ENCODE data around the gene PBXIP1. TPM values are rescaled to one million over a fixed set of nuclear protein-coding genes. Genes with fewer than 3 reads are reported as not detected.

The PBXIP1 gene
- total RNA-seq, 1 donor: 125 TPM

- H3K9me3 ChIP-seq (ENCODE audit: low read depth, low read length): no peaks in the 10 kb centered on the region
- no peak within 1 kb of the TSS for H3K4me3 ChIP-seq (ENCODE audit: low read length)
- no peaks in the 10 kb centered on the region for H3K27me3 ChIP-seq (ENCODE audit: insufficient read depth, low read length)
- H3K4me1 ChIP-seq (ENCODE audit: insufficient read depth, low read length): peaks cover 41% of the 10 kb centered on the region
Observed at GRCh38 chr1:154970631-154971340, 14.9 kb upstream of the PBXIP1 start, which contains the start of gene SHC1. Gene SHC1, minus strand, starts transcription at chr1:154970747. Its CDS starts 221 bp downstream, at chr1:154970526.

GRCh38 chr1:154969860-154970452 is 14.1 kb upstream of the PBXIP1 start:
- Histone ChIP-seq H3K9me3 (ENCODE audit: low read depth, low read length) (no peaks in the 10 kb centered on the region), H3K4me3 (ENCODE audit: low read length) (no peak overlapping the region), H3K4me1 (ENCODE audit: insufficient read depth, low read length) (peaks cover 39% of the 10 kb centered on the region), H3K27me3 (ENCODE audit: insufficient read depth, low read length) (no peaks in the 10 kb centered on the region)

GRCh38 chr1:154969246-154969645 is 13.3 kb upstream of the PBXIP1 start:
- Histone ChIP-seq H3K4me3 (ENCODE audit: low read length) (no peak overlapping the region), H3K9me3 (ENCODE audit: low read depth, low read length) (no peaks in the 10 kb centered on the region), H3K4me1 (ENCODE audit: insufficient read depth, low read length) (peaks cover 39% of the 10 kb centered on the region), H3K27me3 (ENCODE audit: insufficient read depth, low read length) (no peaks in the 10 kb centered on the region)

- peaks cover 41% of the 10 kb centered on the region for H3K4me1 ChIP-seq (ENCODE audit: insufficient read depth, low read length)
- no peak overlapping the region for H3K4me3 ChIP-seq (ENCODE audit: low read length)
- H3K9me3 ChIP-seq (ENCODE audit: low read depth, low read length): no peaks in the 10 kb centered on the region
- no peaks in the 10 kb centered on the region for H3K27me3 ChIP-seq (ENCODE audit: insufficient read depth, low read length)
Observed at GRCh38 chr1:154968731-154969130, 12.8 kb upstream of the PBXIP1 start.

- Histone ChIP-seq H3K4me3 (ENCODE audit: low read length) (no peak overlapping the region), H3K4me1 (ENCODE audit: insufficient read depth, low read length) (peaks cover 42% of the 10 kb centered on the region), H3K9me3 (ENCODE audit: low read depth, low read length) (no peaks in the 10 kb centered on the region), H3K27me3 (ENCODE audit: insufficient read depth, low read length) (no peaks in the 10 kb centered on the region)
Observed at GRCh38 chr1:154967331-154967950, 11.5 kb upstream of the PBXIP1 start.

DNA sequence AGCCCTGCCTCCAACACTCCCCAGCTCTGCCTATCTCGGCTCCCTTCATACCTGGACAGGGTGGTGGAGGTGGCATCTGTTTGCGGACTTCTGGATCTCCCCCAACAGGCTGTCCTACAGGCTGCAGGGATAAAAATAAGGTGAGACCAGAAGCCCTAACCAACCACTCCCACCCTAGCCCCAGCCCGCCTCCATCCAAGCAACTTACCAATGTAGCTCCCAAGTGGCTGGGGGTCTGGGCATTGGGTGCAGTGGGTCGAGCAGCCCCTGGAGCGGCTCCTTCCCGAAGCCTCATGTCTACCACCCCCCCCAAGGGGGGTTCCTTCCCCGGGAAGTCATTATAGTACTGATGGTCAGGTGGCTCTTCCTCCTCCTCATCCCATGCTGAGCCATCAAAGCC is 10.2 kb upstream of the PBXIP1 start:
- peaks cover 35% of the 10 kb centered on the region for H3K4me1 ChIP-seq (ENCODE audit: insufficient read depth, low read length)
- no peak overlapping the region for H3K4me3 ChIP-seq (ENCODE audit: low read length)
- H3K9me3 ChIP-seq (ENCODE audit: low read depth, low read length): no peaks in the 10 kb centered on the region
- no peaks in the 10 kb centered on the region for H3K27me3 ChIP-seq (ENCODE audit: insufficient read depth, low read length)

- H3K4me3 ChIP-seq (ENCODE audit: low read length): no peak overlapping the region
- H3K4me1 ChIP-seq (ENCODE audit: insufficient read depth, low read length): peaks cover 38% of the 10 kb centered on the region
- H3K9me3 ChIP-seq (ENCODE audit: low read depth, low read length): no peaks in the 10 kb centered on the region
- H3K27me3 ChIP-seq (ENCODE audit: insufficient read depth, low read length): no peaks in the 10 kb centered on the region
Observed at GRCh38 chr1:154964359-154964758, 8.5 kb upstream of the PBXIP1 start.

DNA sequence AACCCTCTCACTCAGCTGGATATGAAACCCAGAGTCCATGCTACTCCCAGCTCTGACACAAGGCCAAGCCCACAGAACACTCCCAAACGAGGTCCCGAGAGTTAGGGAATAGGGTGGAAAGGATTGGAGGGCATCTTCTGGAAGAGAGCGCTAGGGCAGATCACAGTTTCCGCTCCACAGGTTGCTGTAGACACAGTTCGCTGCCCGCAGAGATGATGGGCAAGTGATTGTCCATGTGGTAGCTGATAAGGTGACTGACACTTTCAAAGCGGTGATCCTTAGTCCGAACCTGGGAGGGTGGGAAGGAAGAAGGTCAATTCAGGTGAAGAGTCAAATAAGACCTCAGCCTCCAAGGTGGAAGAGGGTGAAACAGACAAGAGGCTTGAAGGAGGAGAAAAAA is 7.7 kb upstream of the PBXIP1 start:
- peaks cover 38% of the 10 kb centered on the region for H3K4me1 ChIP-seq (ENCODE audit: insufficient read depth, low read length)
- no peak overlapping the region for H3K4me3 ChIP-seq (ENCODE audit: low read length)
- H3K9me3 ChIP-seq (ENCODE audit: low read depth, low read length): no peaks in the 10 kb centered on the region
- no peaks in the 10 kb centered on the region for H3K27me3 ChIP-seq (ENCODE audit: insufficient read depth, low read length)

DNA sequence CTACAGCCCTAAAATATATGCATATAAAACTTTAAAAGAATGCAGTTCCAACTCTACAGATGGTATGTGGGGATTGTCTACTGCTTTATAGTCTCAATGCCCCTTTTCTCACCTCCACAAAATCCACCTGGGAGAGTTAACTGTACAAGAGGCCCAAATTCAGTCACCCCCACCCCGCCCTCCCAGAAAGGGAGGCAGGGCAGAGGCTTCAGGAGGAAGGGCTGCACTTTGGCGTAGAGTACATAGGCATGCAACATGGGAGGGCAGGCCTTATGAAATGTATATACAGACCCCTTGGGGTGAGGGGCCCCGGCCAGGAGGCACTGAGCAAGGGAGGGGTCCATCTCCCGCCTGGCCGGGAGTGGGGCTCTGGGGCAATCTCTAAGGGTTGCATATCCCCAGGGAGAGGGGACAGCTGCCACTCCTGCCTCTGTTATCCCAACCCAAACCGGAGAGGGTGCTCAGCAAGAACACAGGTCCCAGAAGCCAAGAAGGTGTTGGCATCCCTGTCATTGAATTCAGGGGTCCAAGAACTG is 7.0 kb upstream of the PBXIP1 start:
- Histone ChIP-seq H3K27me3 (ENCODE audit: insufficient read depth, low read length) (no peaks in the 10 kb centered on the region), H3K4me3 (ENCODE audit: low read length) (no peak overlapping the region), H3K9me3 (ENCODE audit: low read depth, low read length) (no peaks in the 10 kb centered on the region), H3K4me1 (ENCODE audit: insufficient read depth, low read length) (peaks cover 40% of the 10 kb centered on the region)

GRCh38 chr1:154962156-154962749 is 6.4 kb upstream of the PBXIP1 start:
- Histone ChIP-seq H3K27me3 (ENCODE audit: insufficient read depth, low read length) (no peaks in the 10 kb centered on the region), H3K9me3 (ENCODE audit: low read depth, low read length) (no peaks in the 10 kb centered on the region), H3K4me1 (ENCODE audit: insufficient read depth, low read length) (peaks cover 42% of the 10 kb centered on the region), H3K4me3 (ENCODE audit: low read length) (peak overlapping the region; percentile 78)

DNA sequence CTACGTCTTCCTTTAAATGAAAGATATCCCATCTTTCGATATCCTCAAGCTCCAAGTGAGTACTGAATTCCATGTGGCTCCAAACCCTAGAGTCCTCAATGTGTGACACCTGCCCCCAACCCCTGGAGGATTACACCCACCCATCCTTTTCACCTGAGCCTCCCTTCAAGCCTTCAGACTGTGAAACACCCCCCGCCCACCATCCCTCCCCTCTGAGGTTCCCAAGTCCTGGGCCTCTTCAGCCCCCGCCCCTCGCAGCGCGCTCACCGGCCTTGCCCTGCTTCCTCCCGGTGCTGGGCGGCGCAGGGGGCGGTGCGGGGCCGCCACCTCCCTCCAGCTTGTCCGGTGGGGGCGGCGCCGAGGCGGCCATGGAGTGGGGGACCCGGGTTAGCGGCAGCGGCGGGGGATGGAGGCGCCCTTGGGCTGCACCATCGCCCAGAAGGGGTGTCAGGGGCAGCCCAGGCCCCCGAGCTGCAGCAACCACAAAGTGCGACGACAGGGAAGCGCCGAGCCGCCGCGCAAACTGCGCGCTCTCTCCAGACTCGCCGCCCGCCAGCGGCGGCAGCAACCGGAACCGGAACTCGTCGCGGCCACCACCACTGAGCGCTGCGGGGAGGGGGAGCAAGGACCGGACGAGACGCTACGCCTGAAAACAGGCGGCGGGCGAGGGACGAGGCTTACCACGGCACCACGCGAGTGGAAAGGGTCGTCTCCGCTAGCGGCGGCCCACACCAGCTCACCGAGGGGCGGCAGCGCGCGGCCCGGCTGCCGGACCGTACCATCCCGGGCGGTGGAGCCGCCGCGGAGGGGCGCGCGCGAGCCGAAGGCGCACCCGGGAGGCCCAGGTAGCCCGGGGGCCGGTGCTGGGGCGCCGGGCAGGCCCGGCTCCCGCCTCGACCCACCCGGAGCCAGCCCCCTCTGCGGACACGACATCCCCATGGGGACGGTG is 5.6 kb upstream of the PBXIP1 start, which contains the start of gene PYGO2:
Gene PYGO2, minus strand, starts transcription at position 576 of the 949 bp plus-strand sequence. Its CDS starts 206 bp downstream, at position 370.
- peaks cover 48% of the 10 kb centered on the region for H3K4me1 ChIP-seq (ENCODE audit: insufficient read depth, low read length)
- no peaks in the 10 kb centered on the region for H3K9me3 ChIP-seq (ENCODE audit: low read depth, low read length)
- H3K27me3 ChIP-seq (ENCODE audit: insufficient read depth, low read length): no peaks in the 10 kb centered on the region
- H3K4me3 ChIP-seq (ENCODE audit: low read length): peak within 1 kb of the TSS; percentile 78

DNA sequence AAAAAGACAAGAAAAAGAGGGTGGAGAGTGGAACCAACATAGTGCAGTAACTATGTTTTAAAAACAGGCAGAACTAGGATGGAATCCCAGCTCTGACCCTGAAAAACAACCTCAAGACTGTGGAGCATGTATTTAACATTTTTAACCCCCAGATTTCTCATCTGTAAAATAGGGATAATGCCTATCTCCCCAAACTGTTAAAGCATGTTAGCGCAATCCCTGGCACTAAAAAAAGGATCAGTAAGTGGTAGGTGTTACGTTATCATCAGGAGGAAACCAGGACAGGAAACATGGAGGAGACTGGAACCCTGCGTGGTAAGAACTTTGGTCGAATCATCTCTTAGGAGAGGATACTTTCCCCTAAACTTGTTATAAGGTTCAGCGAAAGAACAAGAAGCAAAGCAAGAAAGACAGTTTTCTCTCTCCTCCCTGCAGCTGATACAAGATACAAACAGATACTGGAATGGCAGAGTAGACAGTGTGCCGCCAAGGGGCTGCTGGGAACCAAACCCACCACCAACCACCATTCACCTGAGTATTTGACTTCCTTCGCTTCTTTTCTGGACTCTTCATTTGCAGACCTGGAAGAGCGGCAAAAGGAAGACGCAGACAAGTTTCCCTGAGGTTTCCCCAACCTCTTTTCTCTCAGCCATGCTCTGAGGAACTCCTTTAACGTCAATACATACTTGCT is 4.7 kb upstream of the PBXIP1 start:
- Histone ChIP-seq H3K27me3 (ENCODE audit: insufficient read depth, low read length) (no peaks in the 10 kb centered on the region), H3K9me3 (ENCODE audit: low read depth, low read length) (no peaks in the 10 kb centered on the region), H3K4me1 (ENCODE audit: insufficient read depth, low read length) (peaks cover 53% of the 10 kb centered on the region), H3K4me3 (ENCODE audit: low read length) (peak overlapping the region; percentile 78)

DNA sequence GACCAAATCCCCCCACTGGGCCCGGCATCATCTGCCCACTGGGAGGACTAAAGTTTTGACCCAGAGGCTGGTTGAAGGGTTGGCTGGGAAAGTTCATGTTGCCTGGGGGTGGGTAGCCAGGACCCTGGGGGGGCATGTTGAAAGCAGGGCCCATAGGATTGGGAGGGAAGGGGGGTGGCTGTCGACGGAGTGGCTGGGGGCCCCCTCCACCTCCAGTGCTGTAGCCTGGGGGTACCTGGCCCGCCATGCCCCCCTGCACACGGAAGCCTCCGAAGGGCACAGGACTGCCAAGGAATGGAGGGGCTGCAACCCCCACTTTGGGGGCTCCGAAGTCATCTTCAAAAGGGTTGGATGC is 3.5 kb upstream of the PBXIP1 start:
- no peaks in the 10 kb centered on the region for H3K9me3 ChIP-seq (ENCODE audit: low read depth, low read length)
- H3K4me1 ChIP-seq (ENCODE audit: insufficient read depth, low read length): peaks cover 65% of the 10 kb centered on the region
- H3K27me3 ChIP-seq (ENCODE audit: insufficient read depth, low read length): no peaks in the 10 kb centered on the region
- no peak overlapping the region for H3K4me3 ChIP-seq (ENCODE audit: low read length)

Measured in mononuclear cell (primary cell).